ENCODE measurements around the gene ZNF830. TPM values are rescaled to one million over a fixed set of nuclear protein-coding genes. Genes with fewer than 3 reads are reported as not detected.
A peak's percentile ranks its signal among the peaks of the same experiment; 100 is the strongest.

ZNF830 gene
- total and polyA plus RNA-seq, 2 donors (not counting 3 experiments of a cell fraction or from before 2014, with no cell fraction given) = 3.1 to 13.9 TPM

GRCh38 chr17:34980353-34980680 lies 19.0 kb downstream of the ZNF830 start, which contains the start of gene LIG3:
TSS of gene LIG3 (plus strand) at chr17:34980512. CDS start at chr17:34983006, 2,494 bp downstream.
- Histone ChIP-seq H3K9ac (replicated peaks; ENCODE audit: extremely low read depth, insufficient read depth, low read length) (peak within 1 kb of the TSS; percentile 100), H3K79me2 (ENCODE audit: control insufficient read depth, insufficient read depth, low read length) (peaks cover 22% of the 10 kb centered on the region), H2AFZ (ENCODE audit: low read depth, low read length) (peak within 1 kb of the TSS; percentile 91), H3K9me3 (replicated peaks; ENCODE audit: control insufficient read depth, insufficient read depth, low read length) (no peaks in the 10 kb centered on the region), H3K27ac (ENCODE audit: insufficient read depth, low read depth, low read length) (peak within 1 kb of the TSS; percentile 96), H3K4me1 (ENCODE audit: control insufficient read depth, extremely low read depth, insufficient read depth, low read length) (peaks cover 19% of the 10 kb centered on the region), H3K4me3 (replicated peaks in 1 of 3; ENCODE audit: insufficient read depth in 1 of 3, low read depth in 1 of 3, low read length in 3 of 3) (peak within 1 kb of the TSS; percentile 65 to 92 (median 89)), H4K20me1 (replicated peaks; ENCODE audit: control insufficient read depth, extremely low read depth, insufficient read depth, low read length) (no peaks in the 10 kb centered on the region), H3K9me1 (replicated peaks; ENCODE audit: control insufficient read depth, extremely low read depth, insufficient read depth, low read length) (no peaks in the 10 kb centered on the region), H3K27me3 (ENCODE audit: control insufficient read depth in 2 of 2, insufficient read depth in 2 of 2, low read length in 2 of 2) (no peaks in the 10 kb centered on the region), H3K36me3 (ENCODE audit: control insufficient read depth in 2 of 2, extremely low read depth in 1 of 2, insufficient read depth in 2 of 2, low read length in 2 of 2) (no peaks in the 10 kb centered on the region), H3K4me2 (ENCODE audit: insufficient read depth, low read length) (peak within 1 kb of the TSS; percentile 99)
- TF ChIP-seq MYC (IDR thresholded peaks at IDR 0.05; ENCODE audit: low read depth, low read length) (peak; percentile 93), POLR2AphosphoS5 (IDR thresholded peaks at IDR 0.05; ENCODE audit: insufficient read depth, low read depth, low read length) (no peak)
- TF ChIP-seq, protein P1, sequence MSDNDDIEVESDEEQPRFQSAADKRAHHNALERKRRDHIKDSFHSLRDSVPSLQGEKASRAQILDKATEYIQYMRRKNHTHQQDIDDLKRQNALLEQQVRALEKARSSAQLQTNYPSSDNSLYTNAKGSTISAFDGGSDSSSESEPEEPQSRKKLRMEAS (IDR thresholded peaks at IDR 0.05; ENCODE audit: insufficient read depth, insufficient read length) = peak; percentile 98
- no TSS peak for BruUV-seq (replicated peaks)
- dilution Hi-C loops (cut with MboI; ENCODE audit: extremely low pct_ligation_motif_present, low sequenced_read_pairs) (loop anchor here (25.0 kb wide), 1 partner anchor 132 kb away; the partner anchor contains the start of genes FNDC8 and RAD51D), intact Hi-C loops (cut with micrococcal nuclease) (loop anchor here (1.0 to 10.0 kb wide), 4 partner anchors 19 to 564 kb away; partner anchors contain the start of genes CCT6B, SLFN5 and ZNF830)
- ChIA-PET CTCF (interaction anchor here (0.9 to 2.1 kb wide), 7 partner anchors 11 to 438 kb away, joined by 4 to 10 read pairs (median 5); partner anchors contain the start of gene RFFL), POLR2A (interaction anchor here (0.8 to 1.7 kb wide), 5 partner anchors 9 to 139 kb away, joined by 3 read pairs; partner anchors contain the start of genes CCT6B, RAD51D and ZNF830)
- FAIRE-seq = peak; percentile 87
- DNase-seq (ENCODE audit: low read depth, low spot score) = peak; percentile 95

DNA sequence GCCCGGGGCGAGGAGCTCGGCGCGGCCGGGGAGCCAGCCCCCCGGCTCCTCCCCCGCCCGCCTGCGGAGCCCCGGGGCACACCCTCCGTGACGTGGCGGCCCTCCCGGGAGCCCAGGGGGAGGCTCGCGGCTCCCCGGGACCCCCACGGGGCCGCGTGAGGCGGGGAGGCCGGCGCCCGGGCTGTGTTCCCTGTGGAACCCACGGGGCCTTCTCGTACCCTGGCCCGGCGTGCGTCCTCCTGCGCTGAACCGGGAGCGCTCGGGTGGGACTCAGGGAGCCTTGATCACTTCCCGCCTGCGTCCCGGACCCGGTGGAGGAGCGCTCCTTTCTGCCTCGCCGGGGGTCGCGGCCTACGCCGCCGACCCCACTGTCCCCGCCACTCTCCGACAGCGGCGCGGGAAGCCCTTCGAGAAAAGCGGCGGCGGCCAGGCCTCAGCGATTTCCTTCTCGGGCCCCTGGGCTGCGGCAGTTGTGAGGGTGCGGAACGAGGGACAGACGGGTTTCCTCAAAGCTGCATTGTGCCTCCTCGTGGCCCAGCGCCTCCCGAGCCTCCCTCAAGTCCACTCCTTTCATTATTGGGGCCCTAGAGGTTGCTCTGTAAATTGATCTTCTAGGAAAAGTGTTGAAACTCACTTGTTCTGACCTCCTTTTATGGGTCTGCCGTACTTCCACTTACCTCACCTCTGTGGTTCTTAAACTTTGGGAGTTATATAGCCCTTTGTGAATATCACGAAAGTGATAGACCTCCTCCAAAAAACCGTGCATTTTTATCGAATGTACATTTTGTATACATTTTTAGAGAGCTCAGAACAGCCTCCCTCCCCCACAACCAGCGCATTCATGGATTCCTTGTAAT lies 19.6 kb downstream of the ZNF830 start:
- H2AFZ ChIP-seq (ENCODE audit: low read depth, low read length) = peak overlapping the region; percentile 83

More for the DNA sequence above, 19.6 kb downstream of the ZNF830 start:
- H3K4me3 ChIP-seq (replicated peaks in 1 of 3; ENCODE audit: insufficient read depth in 1 of 3, low read depth in 1 of 3, low read length in 3 of 3) = peak overlapping the region; percentile 65 to 92 (median 89)
- TF ChIP-seq MYC (IDR thresholded peaks at IDR 0.05; ENCODE audit: low read depth, low read length) (peak; percentile 21), JUN (IDR thresholded peaks at IDR 0.05; ENCODE audit: borderline replicate concordance, insufficient read depth, insufficient read length, low read depth) (no peak), POLR2AphosphoS5 (IDR thresholded peaks at IDR 0.05; ENCODE audit: insufficient read depth, low read depth, low read length) (peak; percentile 78), POLR2A (IDR thresholded peaks at IDR 0.05; ENCODE audit: low read depth, low read length) (peak; percentile 80), CTCF (IDR thresholded peaks at IDR 0.05; ENCODE audit: extremely low read depth in 1 of 2, insufficient read depth in 1 of 2, low read depth in 1 of 2, low read length in 2 of 2) (peak in 1 of 2 donors; percentile 51), GATA2 (IDR thresholded peaks at IDR 0.05; ENCODE audit: insufficient read depth, insufficient read length, low read depth, low read length) (no peak), FOS (IDR thresholded peaks at IDR 0.05; ENCODE audit: borderline replicate concordance, insufficient read depth, low read length) (no peak), EZH2 (IDR thresholded peaks at IDR 0.05; ENCODE audit: borderline replicate concordance, low read depth, low read length, severe bottlenecking) (no peak)
- TF ChIP-seq, protein P1 (IDR thresholded peaks at IDR 0.05; ENCODE audit: insufficient read depth, insufficient read length) = peak; percentile 57
- H4K20me1 ChIP-seq (replicated peaks; ENCODE audit: control insufficient read depth, extremely low read depth, insufficient read depth, low read length) = no peaks in the 10 kb centered on the region
- H3K27me3 ChIP-seq (ENCODE audit: control insufficient read depth in 2 of 2, insufficient read depth in 2 of 2, low read length in 2 of 2) = no peaks in the 10 kb centered on the region
- no peaks in the 10 kb centered on the region for H3K36me3 ChIP-seq (ENCODE audit: control insufficient read depth in 2 of 2, extremely low read depth in 1 of 2, insufficient read depth in 2 of 2, low read length in 2 of 2)
- H3K9me1 ChIP-seq (replicated peaks; ENCODE audit: control insufficient read depth, extremely low read depth, insufficient read depth, low read length) = no peaks in the 10 kb centered on the region
- H3K27ac ChIP-seq (ENCODE audit: insufficient read depth, low read depth, low read length) = peak overlapping the region; percentile 96
- FAIRE-seq (peak; percentile 65), DNase-seq (ENCODE audit: low read depth, low spot score) (peak; percentile 80)
- peak overlapping the region; percentile 99 for H3K4me2 ChIP-seq (ENCODE audit: insufficient read depth, low read length)
- dilution Hi-C loops (cut with MboI; ENCODE audit: extremely low pct_ligation_motif_present, low sequenced_read_pairs) (loop anchor here (25.0 kb wide), 1 partner anchor 131 kb away; the partner anchor contains the start of genes FNDC8 and RAD51D), intact Hi-C loops (cut with micrococcal nuclease) (loop anchor here (1.0 to 10.0 kb wide), 7 partner anchors 20 to 564 kb away; partner anchors contain the start of genes CCT6B, SLFN5 and ZNF830)
- H3K4me1 ChIP-seq (ENCODE audit: control insufficient read depth, extremely low read depth, insufficient read depth, low read length) = peaks cover 19% of the 10 kb centered on the region
- H3K9ac ChIP-seq (replicated peaks; ENCODE audit: extremely low read depth, insufficient read depth, low read length) = peak overlapping the region; percentile 100
- CTCF ChIA-PET = interaction anchor here (0.9 to 2.1 kb wide), 11 partner anchors 10 to 439 kb away, joined by 3 to 10 read pairs (median 5); partner anchors contain the start of genes CCT6B, RFFL and ZNF830
- H3K79me2 ChIP-seq (ENCODE audit: control insufficient read depth, insufficient read depth, low read length) = peaks cover 22% of the 10 kb centered on the region
- H3K9me3 ChIP-seq (replicated peaks; ENCODE audit: control insufficient read depth, insufficient read depth, low read length) = no peaks in the 10 kb centered on the region
- POLR2A ChIA-PET = interaction anchor here (0.8 to 1.7 kb wide), 6 partner anchors 8 to 139 kb away, joined by 3 read pairs; partner anchors contain the start of genes CCT6B, RAD51D and ZNF830
- BruUV-seq (replicated peaks) = TSS peak; percentile 49
